HG03139 (cell line): ENCODE data around the gene FCER2.

ENCODE experiments used
- ATAC-seq: cut with Tn5 transposase; IDR thresholded peaks from one replicate; pipeline ENCODE4 v1.9.1; 2021; ENCODE audit not compliant: unreplicated experiment

The FCER2 gene

DNA sequence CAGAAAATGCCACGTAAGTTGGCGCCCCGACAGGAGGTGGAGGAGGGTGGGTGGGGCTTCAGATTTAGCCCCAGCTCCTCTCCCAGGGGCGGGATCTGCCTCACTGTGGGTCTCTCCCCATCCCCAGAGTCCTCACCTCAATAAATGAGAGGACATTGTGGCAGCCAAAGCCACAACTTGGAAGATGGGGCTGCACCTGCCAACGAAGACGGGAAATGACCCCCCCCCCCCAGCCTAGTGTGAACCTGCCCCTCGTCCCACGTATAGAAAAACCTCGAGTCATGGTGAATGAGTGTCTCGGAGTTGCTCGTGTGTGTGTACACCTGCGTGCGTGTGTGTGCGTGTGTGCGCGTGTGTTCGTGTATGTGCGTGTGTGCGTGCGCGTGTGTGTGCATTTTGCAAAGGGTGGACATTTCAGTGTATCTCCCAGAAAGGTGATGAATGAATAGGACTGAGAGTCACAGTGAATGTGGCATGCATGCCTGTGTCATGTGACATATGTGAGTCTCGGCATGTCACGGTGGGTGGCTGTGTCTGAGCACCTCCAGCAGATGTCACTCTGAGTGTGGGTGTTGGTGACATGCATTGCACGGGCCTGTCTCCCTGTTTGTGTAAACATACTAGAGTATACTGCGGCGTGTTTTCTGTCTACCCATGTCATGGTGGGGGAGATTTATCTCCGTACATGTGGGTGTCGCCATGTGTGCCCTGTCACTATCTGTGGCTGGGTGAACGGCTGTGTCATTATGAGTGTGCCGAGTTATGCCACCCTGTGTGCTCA, 22.8 kb downstream of the FCER2 start:
- ATAC-seq = no peak

DNA sequence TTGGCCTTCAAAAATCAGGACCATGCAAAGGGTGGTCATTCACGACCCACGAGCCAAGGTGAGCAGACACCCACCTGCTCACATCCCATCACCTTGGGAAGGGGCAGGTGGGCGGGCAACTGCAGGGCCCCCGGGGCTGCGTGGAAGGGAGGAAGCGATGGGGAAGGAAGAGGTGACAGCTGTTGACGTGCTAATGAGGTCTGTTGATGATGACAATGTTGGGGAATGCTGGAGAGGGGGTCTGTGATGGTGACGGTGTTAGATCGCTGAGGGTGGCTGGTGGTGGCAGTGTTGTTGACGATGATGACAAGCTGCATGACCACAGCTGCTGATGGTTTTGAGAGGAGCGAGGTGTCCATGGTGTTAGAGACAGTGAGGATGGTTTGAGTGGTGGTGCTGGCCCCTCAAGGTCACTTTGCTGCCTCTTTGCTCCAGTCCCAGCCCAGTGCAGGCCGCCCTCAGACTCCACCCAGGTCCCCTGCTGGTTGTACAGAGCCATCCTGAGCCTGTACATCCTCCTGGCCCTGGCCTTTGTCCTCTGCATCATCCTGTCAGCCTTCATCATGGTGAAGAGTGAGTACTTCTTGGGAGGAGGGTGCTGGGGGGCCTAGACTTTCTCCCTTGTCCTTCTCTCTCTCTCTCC, 24.1 kb downstream of the FCER2 start:
- no peak for ATAC-seq

DNA sequence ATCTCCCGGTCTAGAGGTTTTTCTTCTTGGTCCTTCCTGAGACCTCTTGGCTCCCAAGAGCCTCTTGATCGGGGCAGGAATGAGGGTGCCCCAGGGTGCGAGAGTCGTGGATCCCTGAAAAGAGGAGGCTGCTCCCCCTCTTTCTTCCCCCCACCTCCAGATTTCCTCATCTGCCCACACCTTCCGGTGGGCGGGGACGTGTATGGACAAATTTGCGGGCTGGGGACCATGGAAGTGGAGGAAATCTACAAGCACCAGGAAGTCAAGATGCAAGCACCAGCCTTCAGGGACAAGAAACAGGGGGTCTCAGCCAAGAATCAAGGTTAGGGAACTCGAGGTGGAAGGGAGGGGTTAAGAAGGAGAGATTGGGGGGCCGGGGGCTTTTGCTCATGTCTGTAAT, 25.1 kb downstream of the FCER2 start, which contains the start of gene MCEMP1:
Gene MCEMP1 (plus strand): TSS at position 237 of the 400 bp plus-strand sequence. CDS start 31 bp downstream, at position 268.
- no peak for ATAC-seq

DNA sequence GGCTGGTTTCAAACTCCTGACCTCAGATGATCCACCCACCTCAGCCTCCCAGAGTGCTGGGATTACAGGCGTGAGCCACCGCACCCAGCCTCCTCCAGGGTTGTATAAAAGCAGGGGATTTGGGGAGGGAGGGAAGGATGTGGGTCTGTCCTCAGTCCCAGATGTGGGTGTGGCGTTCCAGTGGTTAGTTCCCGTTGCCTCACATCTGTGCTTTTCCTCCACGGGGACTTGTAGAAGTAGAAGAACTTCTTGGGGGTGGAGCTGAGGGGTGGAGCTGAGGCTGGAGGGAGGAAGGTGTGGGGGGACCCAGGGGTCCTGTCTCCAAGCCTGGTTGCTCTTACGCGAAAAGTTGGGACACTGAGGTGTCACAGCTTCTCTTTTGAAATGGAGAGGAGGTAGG, 25.6 kb downstream of the FCER2 start:
- no peak for ATAC-seq

DNA sequence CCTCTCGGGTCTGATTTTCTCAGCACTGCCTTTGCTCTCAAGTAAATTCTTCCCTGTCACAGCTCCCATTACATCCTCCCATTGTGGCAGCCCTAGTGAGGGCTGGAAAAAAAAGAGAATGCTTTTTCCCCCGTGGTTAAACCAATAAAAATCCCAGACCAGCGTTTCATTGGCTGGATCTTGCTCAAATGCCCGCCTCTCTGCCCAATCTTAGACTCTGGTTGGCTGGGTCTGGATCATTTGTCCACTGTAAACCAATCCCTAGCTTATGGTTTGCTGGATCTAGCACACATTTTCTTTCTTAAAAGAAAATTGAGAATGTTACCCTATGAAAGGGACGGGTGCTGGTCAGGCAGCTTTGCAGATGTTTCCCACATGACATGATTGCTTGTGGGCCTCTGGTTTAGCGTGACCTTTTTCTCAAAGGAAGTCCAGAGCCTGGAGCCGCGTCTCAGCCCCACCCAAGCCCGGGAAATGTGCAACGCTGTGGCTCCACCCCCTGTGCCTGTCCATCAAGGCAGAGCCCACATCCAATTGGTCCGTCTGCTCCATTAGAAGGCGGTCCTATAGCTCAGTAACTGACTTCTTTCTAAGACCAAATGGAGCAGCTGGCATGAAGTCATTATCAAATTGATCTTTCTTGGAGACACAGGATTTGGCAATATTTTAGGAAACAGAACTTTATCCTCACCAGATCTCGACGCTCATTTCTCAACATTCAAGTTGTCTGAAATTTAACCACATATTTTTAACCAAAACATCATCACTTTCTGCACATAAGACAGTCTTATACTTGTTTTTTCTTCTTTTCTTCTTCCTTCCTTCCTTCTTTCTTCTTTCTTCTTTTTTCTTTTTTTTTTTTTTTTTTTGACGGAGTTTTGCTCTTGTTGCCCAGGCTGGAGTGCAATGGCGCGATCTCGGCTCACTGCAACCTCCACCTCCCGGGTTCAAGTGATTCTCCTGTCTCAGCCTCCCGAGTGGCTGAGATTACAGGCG, 27.6 kb downstream of the FCER2 start:
- ATAC-seq = no peak

DNA sequence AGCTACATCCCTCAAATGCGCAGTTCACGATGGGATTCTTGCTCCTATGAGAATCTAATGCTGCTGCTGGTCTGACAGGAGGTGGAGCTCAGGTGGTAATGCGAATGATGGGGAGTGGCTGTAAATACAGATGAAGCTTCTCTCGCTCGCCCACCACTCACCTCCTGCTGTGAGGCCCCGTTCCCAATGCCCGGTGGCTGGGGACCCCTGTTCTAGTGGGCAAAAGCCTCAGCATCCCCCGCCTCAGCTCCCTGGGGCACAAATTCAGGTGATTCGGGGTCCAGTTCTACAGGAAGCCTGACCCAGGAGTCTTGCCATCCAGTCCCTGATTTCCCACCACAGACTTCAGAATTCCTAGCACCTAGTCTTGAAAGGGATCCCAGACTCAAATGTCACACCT, 29.4 kb downstream of the FCER2 start:
- no peak for ATAC-seq

DNA sequence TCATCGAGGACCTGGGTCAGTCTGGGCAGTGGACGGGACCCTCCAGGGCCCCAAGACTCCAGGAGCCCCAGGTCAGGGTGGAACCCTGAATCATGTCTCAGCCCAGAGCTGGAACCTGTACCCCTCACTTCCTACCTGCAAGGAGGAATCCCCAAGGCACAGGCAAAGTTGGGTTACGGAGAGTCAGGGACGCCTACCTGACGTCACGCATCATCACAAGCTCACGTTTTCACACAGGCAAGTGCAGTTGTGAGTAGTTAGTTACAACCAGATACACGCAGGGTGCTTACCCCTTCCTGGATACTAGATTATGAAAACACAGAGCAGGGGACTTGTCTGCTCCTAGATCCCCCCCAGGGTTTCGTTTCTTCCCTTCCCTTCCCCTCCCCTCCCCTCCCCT, 31.1 kb downstream of the FCER2 start:
- no peak for ATAC-seq

DNA sequence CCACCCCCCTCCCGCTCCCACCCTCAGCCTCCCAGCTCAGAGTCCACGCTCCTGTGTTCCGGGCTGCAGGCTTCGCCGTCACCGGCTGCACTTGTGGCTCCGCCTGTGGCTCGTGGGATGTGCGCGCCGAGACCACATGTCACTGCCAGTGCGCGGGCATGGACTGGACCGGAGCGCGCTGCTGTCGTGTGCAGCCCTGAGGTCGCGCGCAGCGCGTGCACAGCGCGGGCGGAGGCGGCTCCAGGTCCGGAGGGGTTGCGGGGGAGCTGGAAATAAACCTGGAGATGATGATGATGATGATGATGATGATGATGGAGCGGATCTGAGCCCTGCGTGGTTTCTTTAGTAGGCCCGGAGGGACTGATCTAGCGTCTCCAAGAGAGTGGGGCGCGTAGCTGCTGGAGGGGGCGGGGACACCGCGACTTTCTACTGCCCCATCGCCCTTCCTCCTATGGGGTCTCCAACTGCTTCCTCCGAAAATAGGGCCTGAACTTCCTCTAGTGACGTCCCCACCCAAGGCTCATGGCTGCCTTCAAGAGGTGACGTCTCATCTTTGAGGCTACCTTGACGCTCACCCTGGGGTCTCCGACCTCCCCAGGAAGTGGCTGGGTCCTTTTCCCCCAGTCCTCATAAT, 31.7 kb downstream of the FCER2 start:
- ATAC-seq = no peak

DNA sequence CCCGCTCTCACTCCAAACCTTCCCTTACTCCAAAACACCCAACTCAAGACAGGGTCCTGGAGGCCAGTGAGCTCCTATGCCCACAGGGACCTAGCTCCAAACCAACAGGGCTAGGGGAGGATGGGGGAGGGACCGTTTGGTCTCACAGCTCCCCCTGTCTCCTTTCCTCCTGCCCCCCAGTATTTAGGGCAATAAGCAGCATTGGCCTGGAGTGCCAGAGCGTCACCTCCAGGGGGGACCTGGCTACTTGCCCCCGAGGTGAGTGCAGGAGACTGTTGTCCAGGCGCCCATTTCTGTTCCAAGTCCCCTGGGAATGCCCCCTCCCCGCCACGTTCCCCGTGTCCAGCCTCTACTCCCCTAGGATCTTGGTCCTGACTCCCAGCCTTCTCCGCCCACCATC, 32.3 kb downstream of the FCER2 start:
- ATAC-seq = no peak

DNA sequence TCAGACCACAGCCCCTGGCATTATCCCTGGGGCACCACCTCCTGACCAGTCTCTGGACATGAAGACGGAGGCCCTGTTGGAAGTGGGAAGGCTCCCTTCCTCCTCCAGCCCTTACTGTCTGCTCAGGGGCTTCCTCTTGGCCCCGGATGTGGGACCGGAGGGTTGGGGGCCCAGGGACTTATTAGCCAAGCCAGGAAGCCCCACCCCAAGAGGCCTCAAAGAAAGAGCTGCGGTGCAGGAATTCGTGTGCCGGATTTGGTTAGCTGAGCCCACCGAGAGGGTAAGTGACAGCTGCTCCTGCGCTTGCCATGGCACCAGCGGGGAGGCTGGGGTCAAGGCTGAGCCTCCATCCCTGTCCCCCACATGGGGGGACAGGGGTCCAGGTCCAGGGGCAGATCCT, 33.1 kb downstream of the FCER2 start, which contains the start of gene RETN:
Gene RETN (plus strand): TSS at position 208 of the 400 bp plus-strand sequence. CDS start 278 bp downstream, outside the sequence.
- no peak for ATAC-seq

DNA sequence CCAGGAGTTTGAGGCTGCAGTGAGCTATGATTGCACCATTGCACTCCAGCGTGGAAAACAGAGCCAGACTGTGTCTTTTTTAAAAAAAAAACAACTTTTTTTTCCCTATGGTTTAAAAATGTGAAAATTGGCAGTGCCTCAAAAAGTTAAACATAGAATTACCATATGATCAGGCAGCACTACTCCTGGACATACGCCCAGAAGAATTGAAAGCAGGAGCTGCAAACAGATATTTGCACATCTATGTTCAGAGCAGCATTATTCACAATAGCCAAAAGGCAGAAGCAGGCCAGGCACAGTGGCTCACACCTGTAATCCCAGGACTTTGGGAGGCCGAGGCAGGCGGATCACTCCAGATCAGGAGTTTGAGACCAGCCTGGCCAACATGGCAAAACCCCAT, 36.9 kb downstream of the FCER2 start:
- no peak for ATAC-seq

DNA sequence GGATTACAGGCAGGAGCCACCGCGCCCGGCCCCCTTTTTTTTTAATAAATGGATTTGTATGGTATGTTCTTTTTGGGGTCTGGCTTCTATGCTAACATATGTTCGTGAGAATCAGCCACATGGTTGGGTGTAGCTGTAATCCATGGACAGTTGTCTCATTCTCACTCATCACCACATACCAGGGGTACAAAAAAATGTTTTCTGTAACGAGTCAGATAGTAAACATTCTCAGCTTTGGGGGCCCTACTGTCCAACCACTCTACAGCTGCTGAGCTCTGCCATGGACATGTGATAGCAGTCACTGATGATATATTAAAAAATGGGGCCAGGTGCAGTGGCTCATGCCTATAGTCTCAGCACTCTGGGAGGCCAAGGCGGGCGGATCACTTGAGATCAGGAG, 38.2 kb downstream of the FCER2 start:
- ATAC-seq = no peak

DNA sequence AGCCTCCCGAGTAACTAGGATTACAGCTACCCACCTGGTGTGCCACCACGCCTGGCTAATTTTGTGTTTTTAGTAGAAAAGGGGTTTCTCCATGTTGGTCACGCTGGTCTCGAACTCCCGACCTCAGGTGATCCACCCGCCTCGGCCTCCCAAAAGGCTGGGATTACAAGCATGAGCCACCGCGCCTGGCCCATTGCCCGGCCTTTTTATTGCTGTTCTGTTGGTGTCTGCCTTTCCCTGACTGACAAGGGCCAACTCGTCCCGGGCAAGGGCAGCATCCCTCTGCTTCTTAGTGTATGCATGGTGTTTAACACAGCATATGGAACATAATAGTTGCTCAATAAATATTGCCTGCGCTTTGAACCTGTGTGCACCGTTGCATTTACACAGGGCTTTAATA, 39.3 kb downstream of the FCER2 start:
- no peak for ATAC-seq

DNA sequence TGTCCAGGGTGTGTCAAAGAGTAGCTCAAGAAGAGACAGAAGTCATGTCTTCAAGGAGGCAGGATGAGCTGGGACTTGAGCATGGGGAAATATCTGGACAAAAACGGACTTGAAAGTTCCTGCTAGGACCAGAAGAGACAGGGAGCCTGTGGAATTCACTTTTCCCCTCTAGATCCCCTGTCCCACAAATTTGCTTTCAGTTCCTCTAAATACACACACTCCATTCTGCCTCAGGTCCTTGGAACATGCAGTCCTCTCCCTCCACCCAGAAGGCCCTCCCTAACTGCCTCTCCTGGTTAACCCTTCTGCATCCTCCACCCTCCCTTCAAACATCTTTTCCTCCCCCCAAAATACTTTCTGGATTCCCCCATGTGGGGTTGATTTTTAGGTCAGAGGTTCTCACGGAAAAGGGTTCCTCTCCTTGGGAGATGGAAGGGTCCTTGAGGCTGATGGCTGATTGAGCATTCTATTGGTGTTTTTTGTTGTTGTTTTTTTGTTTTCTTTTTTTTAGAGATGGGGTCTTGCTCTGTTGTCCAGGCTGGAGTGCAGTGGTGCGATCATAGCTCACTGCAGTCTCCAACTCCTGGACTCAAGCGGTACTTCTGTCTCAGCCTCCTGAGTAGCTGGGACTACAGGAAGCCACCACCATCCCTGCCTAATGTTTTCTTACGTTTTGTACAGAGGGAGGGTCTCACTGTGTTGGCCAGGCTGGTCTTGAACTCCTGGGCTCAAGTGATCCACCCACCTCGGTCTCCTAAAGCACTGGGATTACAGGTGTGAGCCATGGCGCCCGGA, 40.0 kb downstream of the FCER2 start:
- ATAC-seq = no peak

DNA sequence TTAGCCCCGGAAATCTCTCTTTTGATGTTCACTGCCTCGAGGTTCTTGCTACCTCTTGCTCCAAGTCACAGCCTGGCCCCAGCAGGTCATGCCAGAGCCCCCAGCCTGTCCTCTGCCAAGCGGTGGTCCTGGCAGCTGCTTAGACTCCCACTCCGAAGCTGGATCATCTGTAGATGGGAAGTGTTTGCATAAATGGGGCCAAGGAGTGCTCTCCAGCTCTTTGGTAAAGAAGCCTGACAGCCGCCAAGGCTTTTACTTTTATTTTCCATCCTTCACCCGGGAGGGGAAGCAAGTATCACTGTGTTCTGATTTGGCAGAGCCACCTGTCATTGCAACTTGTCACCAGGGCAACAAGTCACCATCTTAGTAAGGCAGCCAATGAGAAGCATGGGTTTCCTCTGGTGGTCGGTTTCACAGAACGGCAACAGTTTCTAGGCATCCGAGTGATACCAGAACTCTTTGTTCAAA, 43.7 kb downstream of the FCER2 start:
- ATAC-seq = no peak

DNA sequence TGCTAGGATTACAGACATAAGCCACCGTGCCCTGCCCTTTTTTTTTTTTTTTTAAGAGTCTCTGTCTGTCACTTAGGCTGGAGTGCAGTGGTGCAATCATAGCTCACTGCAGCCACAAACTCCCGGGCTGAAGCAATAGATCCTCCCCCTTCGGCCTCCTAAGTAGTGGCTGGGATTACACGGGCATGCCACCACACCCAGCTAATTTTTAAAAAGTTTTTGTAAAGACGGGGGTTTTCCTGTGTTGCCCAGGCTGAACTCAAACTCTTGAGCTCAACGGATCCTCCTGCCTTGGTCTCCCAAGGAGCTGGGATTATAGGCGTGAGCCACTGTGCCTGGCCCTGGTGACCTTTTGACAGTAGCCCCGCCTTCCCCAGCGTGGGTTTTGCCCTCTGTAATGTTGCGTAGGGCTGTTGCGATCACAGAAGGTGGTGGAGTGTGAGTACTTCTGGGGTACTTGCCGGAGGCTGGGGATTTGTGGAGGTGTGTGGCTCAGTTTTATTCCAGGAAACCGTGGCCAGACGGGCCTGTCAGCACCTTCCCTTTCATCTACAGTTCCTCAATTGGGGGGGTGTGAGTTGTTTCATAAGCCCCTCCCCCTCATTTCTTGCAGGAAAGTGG, 44.7 kb downstream of the FCER2 start:
- ATAC-seq = no peak

DNA sequence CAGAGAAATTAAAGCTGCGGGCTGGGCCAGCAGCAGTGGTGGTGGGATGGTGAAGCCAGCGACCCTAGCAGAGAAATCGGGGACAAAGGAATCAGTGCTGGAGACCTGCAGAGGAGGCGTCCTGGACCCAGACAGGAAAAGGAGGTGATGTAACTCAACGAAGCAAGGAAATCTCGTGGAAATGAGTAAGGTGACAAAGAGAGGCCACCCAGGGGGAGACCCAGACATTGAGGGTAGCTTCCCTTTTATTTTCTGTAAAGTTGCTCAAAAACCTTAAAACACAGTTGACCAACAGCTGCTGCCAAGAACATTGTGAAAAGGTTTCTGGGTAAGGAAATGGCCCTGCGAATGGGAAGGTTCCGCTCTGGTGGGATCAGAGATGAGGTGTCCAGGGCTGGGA, 46.4 kb downstream of the FCER2 start:
- ATAC-seq = no peak

DNA sequence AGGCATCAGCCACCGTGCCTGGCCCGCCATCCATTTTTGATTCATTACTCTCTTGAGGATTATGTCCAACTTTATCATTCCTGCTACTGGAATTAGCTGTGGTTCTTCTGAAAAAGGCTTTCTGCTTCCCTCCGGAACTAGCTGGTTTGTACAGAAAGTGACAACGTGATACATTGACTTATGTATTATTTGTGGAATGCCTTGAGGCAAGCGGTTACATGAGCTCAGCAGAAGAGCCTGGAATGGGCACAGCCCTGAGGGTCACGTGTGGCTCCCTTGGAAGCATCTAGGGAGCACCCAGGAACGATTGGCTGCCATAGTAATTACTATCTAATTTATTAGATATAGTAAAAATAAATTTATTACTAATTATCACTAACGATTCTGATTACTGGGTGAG, 47.5 kb downstream of the FCER2 start:
- ATAC-seq = no peak

DNA sequence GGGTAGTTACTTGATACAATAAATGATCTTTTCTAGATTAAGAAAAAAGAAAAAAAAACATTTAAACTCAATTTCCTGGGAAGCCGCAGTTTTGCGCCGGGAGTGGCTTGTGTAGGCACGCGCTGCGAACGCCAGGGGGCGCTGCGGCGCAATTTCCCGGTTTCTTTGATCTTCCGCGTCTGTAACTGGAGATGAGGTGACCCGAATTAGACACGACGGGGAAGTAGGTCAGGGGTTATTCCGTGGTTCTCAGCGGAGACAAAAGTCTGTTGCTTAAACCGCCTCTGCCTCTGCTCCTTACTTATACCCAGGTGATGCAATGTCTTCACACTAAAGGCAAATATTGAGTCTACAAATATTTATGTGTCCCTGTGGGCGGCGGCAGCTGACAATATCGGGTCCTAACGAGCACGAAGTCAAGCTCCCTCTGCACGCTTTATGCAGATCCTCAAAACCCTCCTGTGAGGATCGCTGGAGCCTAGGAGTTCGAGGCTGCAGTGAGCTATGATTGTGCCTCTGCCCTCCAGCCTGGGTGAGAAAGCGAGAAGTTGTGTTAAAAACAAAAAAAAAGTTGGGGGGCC, 49.8 kb downstream of the FCER2 start:
- ATAC-seq = no peak
